Prostate gland (tissue), 2 donors: ENCODE data around the gene HYCC1.

Experiments used
- POLR2A ChIP-seq: fragments of 450-650 bp; IDR thresholded peaks from one replicate; pipeline ENCODE4 v1.6.1; 2016; ENCODE audit warnings: antibody characterized with exemption, mild to moderate bottlenecking
- TF ChIP-seq, protein P1 (sequence below), 4 experiments: fragments of 200-600 bp in 2 of 4; fragments of 450-650 bp in 2 of 4; sonication (generic) in 2 of 4; IDR thresholded peaks; 1 replicate in 3 of 4; 2 replicates in 1 of 4; pipeline ENCODE4 v1.5.1; 2016 to 2019; ENCODE audit warnings: antibody characterized with exemption in 4 of 4, mild to moderate bottlenecking in 2 of 4, moderate library complexity in 2 of 4

DNA sequence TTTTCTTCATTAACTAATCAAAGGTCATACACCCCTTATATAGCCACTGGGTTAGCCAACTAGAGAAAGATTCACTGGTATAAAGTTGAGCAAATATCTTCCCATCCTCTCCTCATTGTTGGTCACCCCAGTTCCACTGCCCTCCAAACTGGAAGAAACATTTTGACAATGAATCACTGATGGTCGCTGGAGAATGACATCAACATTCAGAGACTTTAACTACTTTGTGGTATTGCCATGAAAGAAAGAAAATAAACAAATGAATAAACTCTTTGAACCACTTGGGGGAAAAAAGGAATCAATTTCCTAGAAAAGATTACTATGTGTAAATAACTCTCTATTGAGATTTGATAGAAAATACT, 23.4 kb downstream of the HYCC1 start:
- TF ChIP-seq, protein P1, sequence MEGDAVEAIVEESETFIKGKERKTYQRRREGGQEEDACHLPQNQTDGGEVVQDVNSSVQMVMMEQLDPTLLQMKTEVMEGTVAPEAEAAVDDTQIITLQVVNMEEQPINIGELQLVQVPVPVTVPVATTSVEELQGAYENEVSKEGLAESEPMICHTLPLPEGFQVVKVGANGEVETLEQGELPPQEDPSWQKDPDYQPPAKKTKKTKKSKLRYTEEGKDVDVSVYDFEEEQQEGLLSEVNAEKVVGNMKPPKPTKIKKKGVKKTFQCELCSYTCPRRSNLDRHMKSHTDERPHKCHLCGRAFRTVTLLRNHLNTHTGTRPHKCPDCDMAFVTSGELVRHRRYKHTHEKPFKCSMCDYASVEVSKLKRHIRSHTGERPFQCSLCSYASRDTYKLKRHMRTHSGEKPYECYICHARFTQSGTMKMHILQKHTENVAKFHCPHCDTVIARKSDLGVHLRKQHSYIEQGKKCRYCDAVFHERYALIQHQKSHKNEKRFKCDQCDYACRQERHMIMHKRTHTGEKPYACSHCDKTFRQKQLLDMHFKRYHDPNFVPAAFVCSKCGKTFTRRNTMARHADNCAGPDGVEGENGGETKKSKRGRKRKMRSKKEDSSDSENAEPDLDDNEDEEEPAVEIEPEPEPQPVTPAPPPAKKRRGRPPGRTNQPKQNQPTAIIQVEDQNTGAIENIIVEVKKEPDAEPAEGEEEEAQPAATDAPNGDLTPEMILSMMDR (IDR thresholded peaks at IDR 0.05), result no peak
- TF ChIP-seq POLR2A, result no peak
